HepG2 (cell line): Measurements from ENCODE around the gene CCNB2. TPM values are rescaled to one million over a fixed set of nuclear protein-coding genes. Genes with fewer than 3 reads are reported as not detected.

Source experiments
- ATAC-seq: fragments of 200-7000 bp; cut with Tn5 transposase; 3 replicates; pipeline ENCODE4 v1.9.1; 2020; ENCODE audit warnings: mild to moderate bottlenecking, moderate library complexity
- BruUV-seq: library from RNA; stranded (reverse); fragments of 400-500 nt; replicated peaks from 2 replicates; lab custom pipeline; 2021; lab: Mats Ljungman, UMichigan
- CTCF ChIA-PET: fragments of 300-600 bp; formaldehyde crosslinking; extraction: SDS; loops from one replicate; lab custom pipeline; 2021; ENCODE audit warnings: low total read pairs, inconsistent platforms, low intra/inter-chr PET ratio; lab: Yijun Ruan, JAX
- POLR2A ChIA-PET: fragments of 350-600 bp; sonication (Branson Sonifier 250); formaldehyde crosslinking; loops from one replicate; lab custom pipeline; 2020; ENCODE audit warnings: antibody characterized with exemption, inconsistent platforms; lab: Yijun Ruan, JAX
- DNase-seq: peaks from one replicate; pipeline ENCODE4 v3.0.0-alpha.2; 2015; ENCODE audit warnings: low spot score
- FAIRE-seq: peaks from 3 replicates; lab custom pipeline; 2011; peaks lifted over from hg19 to GRCh38; lab: Jason Lieb, UNC
- H2AFZ ChIP-seq: one replicate; pipeline ENCODE4 v1.6.1; 2011; ENCODE audit warnings: low read length, inconsistent platforms
- H3K27ac ChIP-seq: fragments of 300-600 bp; 3 replicates; pipeline ENCODE4 v1.8.0; 2011; ENCODE audit warnings: mixed run types, mild to moderate bottlenecking, mixed read lengths, low read length, inconsistent platforms; ENCODE audit not compliant: insufficient read depth; ENCODE audit errors: extremely low read length
- H3K27me3 ChIP-seq, 2 experiments: fragments of 200-600 bp in 1 of 2; 2 replicates in 1 of 2; 3 replicates in 1 of 2; pipeline versions ENCODE4 v1.6.0 to v1.8.0; 2011; ENCODE audit warnings: low read length in 2 of 2, mild to moderate bottlenecking in 2 of 2, moderate library complexity in 2 of 2, inconsistent platforms in 1 of 2; ENCODE audit not compliant: insufficient read depth in 2 of 2, control insufficient read depth in 1 of 2
- H3K36me3 ChIP-seq, 2 experiments: fragments of 200-600 bp in 1 of 2; replicated peaks in 1 of 2; 2 replicates in 1 of 2; 3 replicates in 1 of 2; pipeline versions ENCODE4 v1.5.1 to v1.8.0; 2011; ENCODE audit warnings: low read length in 2 of 2, inconsistent platforms in 1 of 2; ENCODE audit not compliant: insufficient read depth in 2 of 2, control insufficient read depth in 1 of 2
- H3K4me1 ChIP-seq: 2 replicates; pipeline ENCODE4 v1.5.1; 2012; ENCODE audit warnings: low read length, inconsistent platforms; ENCODE audit not compliant: insufficient read depth
- H3K4me2 ChIP-seq: 2 replicates; pipeline ENCODE4 v1.6.0; 2011; ENCODE audit warnings: low read depth, low read length, inconsistent platforms
- H3K4me3 ChIP-seq, 3 experiments: fragments of 200-600 bp in 1 of 3; sonication (generic), shearing (Covaris generic) in 1 of 3; replicated peaks in 1 of 3; 2 replicates each; pipeline ENCODE4 v1.5.1; 2011 to 2016; ENCODE audit warnings: low read length in 3 of 3, inconsistent platforms in 2 of 3, low read depth in 2 of 3, mild to moderate bottlenecking in 2 of 3, control low read depth in 1 of 3, mixed read lengths in 1 of 3; ENCODE audit not compliant: insufficient read depth in 1 of 3
- H3K79me2 ChIP-seq: one replicate; pipeline ENCODE4 v1.6.1; 2011; ENCODE audit warnings: low read length, inconsistent platforms; ENCODE audit not compliant: insufficient read depth
- H3K9ac ChIP-seq: 2 replicates; pipeline ENCODE4 v1.6.0; 2011; ENCODE audit warnings: mild to moderate bottlenecking, low read depth, low read length, inconsistent platforms; ENCODE audit not compliant: insufficient read depth
- H3K9me3 ChIP-seq: 2 replicates; pipeline ENCODE4 v1.5.1; 2012; ENCODE audit warnings: mild to moderate bottlenecking, low read length
- H4K20me1 ChIP-seq: 2 replicates; pipeline ENCODE4 v1.6.0; 2011; ENCODE audit warnings: inconsistent platforms, mild to moderate bottlenecking, low read length, moderate library complexity; ENCODE audit not compliant: insufficient read depth
- CBX1 ChIP-seq: IDR thresholded peaks from one replicate; pipeline ENCODE4 v1.6.1; 2016; ENCODE audit warnings: antibody characterized with exemption, low read depth
- FOXP4 ChIP-seq: sonication (generic); formaldehyde crosslinking; IDR thresholded peaks from 2 replicates; pipeline ENCODE4 v1.4.0; 2020; ENCODE audit warnings: missing genetic modification reagents
- GABPA ChIP-seq, 2 experiments: IDR thresholded peaks; 2 replicates each; pipeline ENCODE4 v1.6.1; 2011 to 2016; ENCODE audit warnings: low read depth in 2 of 2, low read length in 1 of 2, missing biosample characterization in 1 of 2, missing genetic modification characterization in 1 of 2
- GATA4 ChIP-seq: sonication (generic); IDR thresholded peaks from 2 replicates; pipeline ENCODE4 v1.6.1; 2016; ENCODE audit warnings: antibody characterized with exemption, low read depth, borderline replicate concordance
- GRHL1 ChIP-seq: sonication (generic); formaldehyde crosslinking; conservative IDR thresholded peaks from 2 replicates; pipeline ENCODE4 v1.8.0; 2022; ENCODE audit warnings: missing genetic modification reagents
- HMGA1 ChIP-seq: sonication (generic); formaldehyde crosslinking; conservative IDR thresholded peaks from 2 replicates; pipeline ENCODE4 v1.4.0; 2020; ENCODE audit warnings: missing genetic modification reagents
- KAT2B ChIP-seq: fragments of 150-350 bp; IDR thresholded peaks from 2 replicates; pipeline ENCODE4 v1.6.1; 2014; ENCODE audit warnings: low read depth, low read length, borderline replicate concordance
- POGK ChIP-seq: sonication (generic); formaldehyde crosslinking; conservative IDR thresholded peaks from 2 replicates; pipeline ENCODE4 v1.8.0; 2022; ENCODE audit warnings: mild to moderate bottlenecking, moderate library complexity, missing genetic modification reagents
- SNAI1 ChIP-seq: sonication (generic); formaldehyde crosslinking; IDR thresholded peaks from 2 replicates; pipeline ENCODE4 v1.5.0; 2020; ENCODE audit warnings: mild to moderate bottlenecking, missing genetic modification reagents, borderline replicate concordance
- ZC3H4 ChIP-seq: sonication (generic); formaldehyde crosslinking; IDR thresholded peaks from 2 replicates; pipeline ENCODE4 v1.4.0; 2020; ENCODE audit warnings: missing genetic modification reagents, borderline replicate concordance
- ZNF17 ChIP-seq: sonication (generic); formaldehyde crosslinking; IDR thresholded peaks from 2 replicates; pipeline ENCODE4 v1.5.0; 2020; ENCODE audit warnings: mild to moderate bottlenecking, missing genetic modification reagents
- ZNF574 ChIP-seq: sonication (generic); formaldehyde crosslinking; IDR thresholded peaks from 2 replicates; pipeline ENCODE4 v1.4.0; 2020; ENCODE audit warnings: missing genetic modification reagents
- ZNF616 ChIP-seq: sonication (generic); formaldehyde crosslinking; IDR thresholded peaks from 2 replicates; pipeline ENCODE4 v1.5.0; 2020; ENCODE audit warnings: low read depth, mild to moderate bottlenecking, missing genetic modification reagents
- ZNF782 ChIP-seq: sonication (generic); formaldehyde crosslinking; IDR thresholded peaks from 2 replicates; pipeline ENCODE4 v1.4.0; 2020; ENCODE audit warnings: missing genetic modification reagents, mild to moderate bottlenecking, borderline replicate concordance
- ZNF891 ChIP-seq: sonication (generic); formaldehyde crosslinking; IDR thresholded peaks from 2 replicates; pipeline ENCODE4 v1.5.0; 2020; ENCODE audit warnings: mild to moderate bottlenecking, missing genetic modification reagents
- WGBS: methylation state at CpG from one replicate; pipeline ENCODE4 v1.1.6; 2017; ENCODE audit warnings: low lambda C conversion rate; 5-methylcytosine and 5-hydroxymethylcytosine counted together
- in situ Hi-C: cut with HindIII; loops from 2 replicates; pipeline ENCODE4 v1.10.0; 2017; ENCODE audit warnings: low pct_unique_long_range_greater_than_20kb; ENCODE audit not compliant: extremely low pct_ligation_motif_present
- intact Hi-C: fragments of 100-400 bp; cut with micrococcal nuclease; formaldehyde crosslinking; loops from one replicate; pipeline ENCODE4 v1.10.0; 2022; ENCODE audit not compliant: unreplicated experiment
- polyA plus RNA-seq, 8 experiments: library from polyadenylated mRNA; depleted of rRNA in 3 of 8; stranded (reverse) in 7 of 8; unstranded in 1 of 8; fragments of >200 nt; fragmentation: Illumina TruSeq in 4 of 8; extraction: Trizol in 4 of 8; gene quantifications; 2 replicates each; pipeline versions ENCODE4 v1.2.1 to v1.2.3, GENCODE V29; 2011 to 2016; ENCODE audit warnings: low read depth in 4 of 8, missing spikeins in 1 of 8, mixed read lengths in 1 of 8; ENCODE audit not compliant: insufficient read depth in 1 of 8
- total RNA-seq, 5 experiments: library from RNA; depleted of rRNA; stranded (reverse); fragments of >200 nt; fragmentation: Illumina TruSeq; extraction: Trizol; gene quantifications; 2 replicates each; pipeline ENCODE4 v1.2.3, GENCODE V29; 2016; ENCODE audit warnings: low read depth in 1 of 5

Gene CCNB2
- total and polyA plus RNA-seq, 2 of the 13 experiments (the other 11 are each of a cell fraction or from before 2014, with no cell fraction given) = 43.5 to 80.9 TPM

GRCh38 chr15:59116141-59116540 is 11.2 kb downstream of the CCNB2 start (continued):
- TF ChIP-seq ZNF574 (CRISPR knock-in tag) (no peak), HMGA1 (CRISPR knock-in tag) (no peak), ZC3H4 (CRISPR knock-in tag) (no peak), CBX1 (no peak), KAT2B (no peak)

GRCh38 chr15:59116771-59117170 is 11.8 kb downstream of the CCNB2 start:
- Histone ChIP-seq H2AFZ (no peak overlapping the region), H3K36me3 (peaks cover 23 to 76% of the 10 kb centered on the region in 2 experiments), H3K4me2 (no peak overlapping the region), H3K4me3 (no peak overlapping the region), H3K9me3 (no peaks in the 10 kb centered on the region), H3K27ac (no peak overlapping the region), H3K79me2 (no peaks in the 10 kb centered on the region), H3K4me1 (no peaks in the 10 kb centered on the region), H3K27me3 (no peaks in the 10 kb centered on the region), H4K20me1 (no peaks in the 10 kb centered on the region), H3K9ac (no peak overlapping the region)
- in situ Hi-C loops (no loop called here), intact Hi-C loops (no loop called here)
- POLR2A ChIA-PET = no interaction called here
- BruUV-seq = no TSS peak
- 96% methylated on average over 6 of the region's 6 CpGs for WGBS
- FAIRE-seq (no peak), DNase-seq (no peak), ATAC-seq (no peak)
- CTCF ChIA-PET = no interaction called here
- TF ChIP-seq ZNF891 (CRISPR knock-in tag) = no peak
- no peak for TF ChIP-seq FOXP4 (CRISPR knock-in tag)
- no peak for TF ChIP-seq ZNF17 (CRISPR knock-in tag)
- TF ChIP-seq ZNF782 (CRISPR knock-in tag) = no peak
- TF ChIP-seq SNAI1 (CRISPR knock-in tag) = no peak
- no peak for TF ChIP-seq GABPA (IDR thresholded peaks at IDR 0.05; ENCODE audit: low read depth, low read length)
- no peak for TF ChIP-seq GABPA (CRISPR knock-in tag; IDR thresholded peaks at IDR 0.05; ENCODE audit: low read depth)
- no peak for TF ChIP-seq POGK (CRISPR knock-in tag)
- TF ChIP-seq ZNF616 (CRISPR knock-in tag) = no peak
- TF ChIP-seq GATA4 = no peak
- no peak for TF ChIP-seq GRHL1
